MM.1S (cell line): ENCODE data around the gene FGF3.

Experiments used
- CTCF ChIP-seq: fragments of 300-600 bp; sonication (generic); IDR thresholded peaks from 2 replicates; pipeline ENCODE4 v1.5.1; 2016; ENCODE audit warnings: antibody characterized with exemption, low read length, mixed read lengths
- EZH2phosphoT487 ChIP-seq: fragments of 300-600 bp; sonication (generic); IDR thresholded peaks from 2 replicates; pipeline ENCODE4 v1.6.1; 2018; ENCODE audit warnings: antibody characterized with exemption, low read length

GRCh38 chr11:69834811-69835800 lies 15.9 kb upstream of the FGF3 start:
- no peak for TF ChIP-seq CTCF
- no peak for TF ChIP-seq EZH2phosphoT487
